ENCODE results near the gene PIGS.

PIGS gene

DNA sequence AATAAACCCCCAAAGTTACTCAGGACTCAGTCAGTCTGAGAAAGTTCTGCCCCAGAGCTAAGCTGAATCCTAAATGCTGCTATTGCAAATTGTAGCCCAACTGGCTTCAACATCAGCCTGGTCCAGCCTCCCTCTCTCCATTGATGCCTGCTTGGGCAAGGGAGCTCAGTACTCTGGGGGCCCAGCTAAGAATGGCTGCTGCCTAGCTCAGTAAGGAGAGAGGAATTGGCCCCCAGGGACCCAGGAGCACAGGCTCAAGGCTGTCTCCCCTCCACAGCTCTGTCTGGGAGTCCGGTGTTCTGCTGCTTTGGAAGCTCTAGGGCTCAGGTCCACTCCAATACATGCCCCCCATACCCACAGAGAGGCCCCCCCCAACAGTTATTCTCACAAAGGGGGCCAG, 20.5 kb downstream of the PIGS start:
- DNase-seq (ENCODE audit: low read depth), result no peak

GRCh38 chr17:28549236-28550132, 21.8 kb downstream of the PIGS start:
- no peak for DNase-seq (ENCODE audit: low read depth)

DNA sequence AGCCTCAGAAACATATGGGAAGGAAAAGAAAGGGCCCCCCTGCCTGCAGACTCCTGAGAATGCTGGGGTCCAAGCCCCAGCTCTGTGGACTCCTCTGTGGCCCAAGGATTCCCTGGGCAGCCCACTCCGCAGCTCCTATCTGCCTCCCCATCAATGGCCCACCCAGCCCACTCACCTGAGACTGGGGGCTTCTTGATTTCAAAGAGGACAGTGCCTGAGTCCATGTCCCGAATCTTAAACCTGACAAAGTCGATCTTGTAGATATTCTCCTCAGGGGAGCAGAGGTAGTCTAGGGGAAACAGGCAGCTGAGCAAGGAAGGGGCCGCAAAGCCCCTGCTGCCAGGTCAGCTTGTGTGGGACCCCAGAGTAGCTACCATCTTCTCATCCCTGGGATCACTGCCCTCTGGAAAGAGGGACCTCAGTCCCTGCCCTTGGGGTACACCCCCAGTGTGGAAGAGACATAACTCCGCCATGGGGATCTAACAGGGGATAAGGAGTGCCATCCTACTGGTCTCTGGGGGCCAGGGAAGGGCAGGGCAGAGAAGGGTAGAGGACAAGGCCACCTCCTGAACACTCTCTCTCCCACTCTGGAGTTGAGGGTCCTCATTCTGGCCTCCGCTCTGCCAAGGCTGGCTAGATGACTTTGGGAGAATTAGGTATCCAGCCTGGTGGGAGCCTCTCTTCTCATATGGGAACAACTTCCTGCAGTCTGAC, 22.8 kb downstream of the PIGS start:
- DNase-seq (ENCODE audit: low read depth), result no peak

DNA sequence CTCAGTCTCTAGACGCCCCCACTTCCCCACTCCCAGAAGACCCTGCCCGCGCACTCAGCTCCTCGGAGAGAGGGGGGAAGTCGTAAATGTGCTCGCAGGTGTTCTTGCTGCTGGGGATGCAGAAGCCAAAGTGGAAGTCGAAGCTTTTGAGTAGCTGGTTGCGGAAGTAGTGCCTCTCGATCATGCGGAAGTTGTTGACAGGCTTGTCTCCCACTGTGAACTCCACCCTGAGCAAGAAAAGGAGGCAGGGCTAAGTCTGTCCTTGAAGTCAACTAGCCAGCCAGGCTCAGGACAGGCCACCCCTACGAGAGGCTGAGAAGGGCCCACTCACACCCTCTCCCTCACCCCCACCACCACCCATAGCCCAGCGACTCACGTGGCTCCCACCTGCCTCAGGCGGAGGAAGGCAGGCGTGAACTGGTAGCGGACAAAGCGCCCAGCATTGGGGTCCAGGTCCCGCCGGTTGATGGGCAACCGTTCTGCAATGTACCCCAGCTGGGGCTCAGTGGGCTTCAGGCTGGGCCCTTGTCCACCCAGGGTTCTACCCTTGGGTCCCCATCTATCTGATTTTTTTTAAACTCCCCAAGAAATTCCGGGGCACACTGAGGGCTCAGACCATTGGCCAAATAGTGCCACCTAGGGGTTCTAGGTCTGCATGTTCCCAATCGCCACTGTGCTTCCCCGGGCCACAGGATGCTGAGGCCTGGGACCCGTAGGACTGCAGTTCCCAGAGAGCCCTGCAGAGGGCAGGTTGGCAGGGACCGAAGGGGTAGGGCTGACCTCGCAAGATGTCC, 23.5 kb downstream of the PIGS start:
- DNase-seq (ENCODE audit: low read depth), result no peak

GRCh38 chr17:28547096-28547622, 24.2 kb downstream of the PIGS start:
- DNase-seq (ENCODE audit: low read depth), result no peak

GRCh38 chr17:28545787-28546415, 25.4 kb downstream of the PIGS start:
- DNase-seq (ENCODE audit: low read depth), result no peak

DNA sequence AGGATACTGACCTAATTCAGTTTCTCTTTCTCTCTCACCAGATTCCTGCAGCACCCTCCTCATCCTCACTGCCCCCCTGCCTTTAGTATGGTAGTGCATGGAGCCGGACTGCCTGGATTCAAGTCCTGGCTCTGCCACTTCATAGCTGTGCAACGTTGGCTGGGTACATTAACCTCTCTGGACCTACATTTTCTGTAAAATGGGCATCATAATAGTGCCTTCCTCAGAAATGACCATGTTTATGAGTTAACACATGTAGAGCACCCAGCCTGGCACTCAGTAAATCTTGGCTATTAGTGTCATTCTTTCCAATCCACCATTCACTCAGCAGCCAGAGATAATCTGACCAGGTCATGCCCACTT, 26.2 kb downstream of the PIGS start:
- DNase-seq (ENCODE audit: low read depth), result no peak

- DNase-seq (ENCODE audit: low read depth), result no peak
These were observed 26.8 kb downstream of the PIGS start for GRCh38 chr17:28544402-28545140.

GRCh38 chr17:28541439-28541838, 29.9 kb downstream of the PIGS start:
- no peak for DNase-seq (ENCODE audit: low read depth)

DNA sequence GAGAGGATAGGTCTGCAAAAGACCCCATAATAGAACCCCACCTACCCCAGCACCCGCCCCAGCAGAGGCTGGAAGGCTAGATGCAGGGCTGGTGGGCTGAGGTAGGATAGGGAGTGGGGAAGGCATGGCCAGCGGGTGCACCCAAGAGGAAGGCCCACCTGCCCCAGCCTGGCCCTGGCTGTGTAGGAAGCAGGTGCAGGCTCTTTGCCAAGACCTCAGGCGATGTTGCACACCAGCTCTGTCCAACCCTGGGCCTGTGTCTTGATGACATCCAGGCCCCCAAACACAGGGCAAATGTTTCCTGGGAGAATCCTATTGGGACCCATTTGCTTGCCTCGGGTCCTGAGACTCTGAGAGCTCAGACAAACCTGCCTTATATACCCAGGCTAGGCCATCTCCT, 31.1 kb downstream of the PIGS start:
- no peak for DNase-seq (ENCODE audit: low read depth)

DNA sequence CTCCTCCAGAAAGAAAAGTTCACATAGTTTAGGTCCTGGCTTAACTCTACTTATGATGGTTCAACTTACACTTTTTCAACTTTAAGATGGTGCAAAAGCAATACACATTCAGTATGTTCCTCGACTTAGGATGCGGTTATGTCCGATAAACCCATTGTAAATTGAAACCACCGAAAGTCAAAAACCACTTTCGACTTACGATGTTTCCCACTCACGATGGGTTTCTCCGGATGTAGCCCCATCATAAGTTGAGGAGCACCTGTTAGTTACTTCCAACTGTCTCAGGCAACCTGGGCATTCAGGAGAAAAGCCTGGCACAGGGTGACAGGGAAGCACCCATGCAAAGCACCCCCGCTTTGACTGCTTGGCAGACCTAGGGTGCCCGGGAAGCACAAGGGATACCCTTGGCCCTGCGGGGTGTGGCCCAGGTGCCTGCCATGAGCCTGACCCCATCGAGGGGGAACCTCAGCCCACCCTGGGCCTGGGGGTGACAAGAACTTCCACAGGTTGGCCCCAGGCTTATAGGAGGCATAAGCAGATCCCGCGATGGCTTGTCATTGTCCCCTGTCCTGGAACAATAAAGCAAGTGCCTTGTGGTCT, 32.9 kb downstream of the PIGS start:
- no peak for DNase-seq (ENCODE audit: low read depth)

- no peak for DNase-seq (ENCODE audit: low read depth)
These were observed 34.1 kb downstream of the PIGS start for GRCh38 chr17:28537219-28537610.

DNA sequence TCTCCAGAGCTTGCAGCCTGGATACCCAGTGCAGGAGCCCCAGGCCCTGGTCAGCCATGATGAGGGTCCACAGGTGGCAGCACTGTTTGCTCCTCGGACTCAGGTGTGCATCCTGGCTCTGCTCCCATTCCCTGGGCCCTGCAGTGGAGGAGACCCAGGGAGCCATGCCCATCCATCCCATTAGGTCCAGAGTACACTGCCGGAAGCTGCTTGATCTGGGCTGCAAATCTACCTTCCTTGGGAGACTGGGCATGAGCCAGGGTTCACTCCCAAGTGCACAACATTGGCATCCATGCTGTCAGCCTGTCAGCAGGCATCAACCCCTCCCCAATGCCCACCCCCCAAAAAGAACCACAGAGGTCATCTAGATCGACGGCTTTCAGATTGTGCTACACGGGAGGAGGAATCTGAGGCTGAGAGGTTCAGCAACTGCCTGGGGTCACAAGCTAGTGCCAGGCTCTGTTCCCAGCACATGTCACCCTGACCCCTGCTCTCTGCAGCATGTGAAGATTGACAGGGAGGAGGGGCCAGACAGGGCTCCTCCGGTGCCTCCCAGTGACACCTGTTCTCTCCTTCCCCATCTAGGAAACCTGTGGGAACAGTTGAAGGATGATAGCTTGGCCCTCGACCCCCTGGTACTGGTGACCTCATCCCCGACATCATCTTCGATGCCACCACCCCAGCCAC, 34.6 kb downstream of the PIGS start:
- DNase-seq (ENCODE audit: low read depth), result no peak

DNA sequence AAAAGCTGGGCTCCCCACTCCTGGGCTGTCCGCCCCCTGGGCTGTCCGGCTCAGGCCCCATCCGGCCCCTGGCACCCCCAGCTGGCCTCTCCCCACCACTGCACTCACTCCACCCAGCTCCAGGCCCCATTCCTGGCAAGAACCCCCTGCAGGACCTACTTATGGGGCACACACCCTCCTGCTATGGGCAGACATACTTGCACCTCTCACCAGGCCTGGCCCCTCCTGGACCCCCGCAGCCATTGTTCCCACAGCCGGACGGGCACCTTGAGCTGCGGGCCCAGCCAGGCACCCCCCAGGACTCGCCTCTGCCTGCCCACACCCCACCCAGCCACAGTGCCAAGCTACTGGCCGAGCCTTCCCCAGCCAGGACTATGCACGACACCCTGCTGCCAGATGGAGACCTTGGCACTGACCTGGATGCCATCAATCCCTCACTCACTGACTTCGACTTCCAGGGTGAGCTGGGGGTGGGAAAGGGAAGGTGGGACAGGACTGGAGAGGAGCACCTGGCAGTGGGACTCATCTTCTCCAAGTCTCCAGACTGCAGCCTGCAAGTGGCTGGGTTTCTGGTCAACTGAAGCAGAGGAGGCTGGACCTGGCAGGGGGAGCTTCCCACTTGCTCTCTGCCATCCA, 36.5 kb downstream of the PIGS start:
- DNase-seq (ENCODE audit: low read depth), result no peak

DNA sequence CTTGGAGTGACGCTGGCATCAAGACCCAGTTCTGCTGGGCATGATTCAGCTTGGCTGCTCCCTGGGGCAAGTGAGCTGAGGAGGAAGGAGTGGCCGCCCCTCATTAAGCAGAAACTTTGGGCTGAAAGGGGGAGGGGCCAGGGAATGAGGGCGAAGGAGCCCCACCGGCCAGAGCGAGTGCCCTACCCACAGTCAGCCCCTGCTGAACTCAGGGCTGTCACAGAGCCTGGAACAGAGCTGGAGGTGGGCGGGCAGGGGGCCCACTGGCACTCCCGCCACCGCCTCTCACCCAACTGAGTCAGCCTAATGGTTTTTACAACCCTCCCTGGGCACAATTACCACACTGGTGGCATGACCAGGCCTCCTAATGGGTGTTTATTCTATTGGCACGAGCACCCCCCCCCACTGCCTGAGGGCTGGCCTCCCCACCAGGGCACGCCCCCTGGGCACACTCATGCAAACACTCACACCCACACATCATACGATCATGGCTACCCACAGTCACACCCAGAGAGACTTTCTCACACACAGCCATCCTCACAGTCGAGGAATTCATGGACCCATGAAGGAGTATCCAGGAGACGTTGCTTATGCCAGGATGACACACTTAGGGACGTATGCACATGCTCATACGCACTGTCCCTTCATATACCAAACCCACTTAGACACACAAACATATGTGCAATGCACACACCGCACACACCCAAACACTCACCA, 38.1 kb downstream of the PIGS start:
- no peak for DNase-seq (ENCODE audit: low read depth)

GRCh38 chr17:28532050-28532960, 39.0 kb downstream of the PIGS start:
- DNase-seq (ENCODE audit: low read depth), result no peak

GRCh38 chr17:28530926-28531325, 40.4 kb downstream of the PIGS start:
- no peak for DNase-seq (ENCODE audit: low read depth)

GRCh38 chr17:28530250-28530649, 41.1 kb downstream of the PIGS start:
- no peak for DNase-seq (ENCODE audit: low read depth)

Measured in GM04504 (cell line).